ENCODE data around the gene CYTH2.

GRCh38 chr19:48511321-48511731, 42.2 kb downstream of the CYTH2 start:
- no peak for TF ChIP-seq EZH2phosphoT487 (IDR thresholded peaks at IDR 0.05)
- TF ChIP-seq, protein P1, sequence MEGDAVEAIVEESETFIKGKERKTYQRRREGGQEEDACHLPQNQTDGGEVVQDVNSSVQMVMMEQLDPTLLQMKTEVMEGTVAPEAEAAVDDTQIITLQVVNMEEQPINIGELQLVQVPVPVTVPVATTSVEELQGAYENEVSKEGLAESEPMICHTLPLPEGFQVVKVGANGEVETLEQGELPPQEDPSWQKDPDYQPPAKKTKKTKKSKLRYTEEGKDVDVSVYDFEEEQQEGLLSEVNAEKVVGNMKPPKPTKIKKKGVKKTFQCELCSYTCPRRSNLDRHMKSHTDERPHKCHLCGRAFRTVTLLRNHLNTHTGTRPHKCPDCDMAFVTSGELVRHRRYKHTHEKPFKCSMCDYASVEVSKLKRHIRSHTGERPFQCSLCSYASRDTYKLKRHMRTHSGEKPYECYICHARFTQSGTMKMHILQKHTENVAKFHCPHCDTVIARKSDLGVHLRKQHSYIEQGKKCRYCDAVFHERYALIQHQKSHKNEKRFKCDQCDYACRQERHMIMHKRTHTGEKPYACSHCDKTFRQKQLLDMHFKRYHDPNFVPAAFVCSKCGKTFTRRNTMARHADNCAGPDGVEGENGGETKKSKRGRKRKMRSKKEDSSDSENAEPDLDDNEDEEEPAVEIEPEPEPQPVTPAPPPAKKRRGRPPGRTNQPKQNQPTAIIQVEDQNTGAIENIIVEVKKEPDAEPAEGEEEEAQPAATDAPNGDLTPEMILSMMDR (IDR thresholded peaks at IDR 0.05), result no peak
